Left ventricle myocardium inferior (tissue), 1 donor: ENCODE measurements around the gene TEAD2. TPM values are rescaled to one million over a fixed set of nuclear protein-coding genes. Genes with fewer than 3 reads are reported as not detected.
A peak's percentile ranks its signal among the peaks of the same experiment; 100 is the strongest.

Source experiments
- DNase-seq: peaks from one replicate; pipeline ENCODE4 v3.0.0-alpha.2; 2020
- H3K27ac ChIP-seq: fragments of 200-600 bp; replicated peaks from 2 replicates; pipeline ENCODE4 v1.8.0; 2021
- H3K27me3 ChIP-seq: fragments of 200-600 bp; 2 replicates; pipeline ENCODE4 v1.8.0; 2021; ENCODE audit warnings: low read depth
- H3K36me3 ChIP-seq: fragments of 200-600 bp; 2 replicates; pipeline ENCODE4 v1.8.0; 2021
- H3K4me1 ChIP-seq: fragments of 200-600 bp; 2 replicates; pipeline ENCODE4 v1.8.0; 2021
- H3K4me3 ChIP-seq: fragments of 200-600 bp; 2 replicates; pipeline ENCODE4 v1.8.0; 2021; ENCODE audit warnings: mild to moderate bottlenecking, moderate library complexity
- H3K9me3 ChIP-seq: fragments of 200-600 bp; replicated peaks from 2 replicates; pipeline ENCODE4 v1.8.0; 2021
- CTCF ChIP-seq: fragments of 200-600 bp; IDR thresholded peaks from 2 replicates; pipeline ENCODE4 v1.8.0; 2021; ENCODE audit warnings: antibody characterized with exemption, mild to moderate bottlenecking, borderline replicate concordance
- intact Hi-C: fragments of 100-400 bp; cut with micrococcal nuclease; formaldehyde crosslinking; loops from one replicate; pipeline ENCODE4 v1.11.0; 2022
- long read RNA-seq: library from polyadenylated mRNA; unstranded; transcript quantifications from one replicate; pipeline ENCODE4 v2.0.0, GENCODE V29; 2021
- total RNA-seq: library from RNA; stranded (reverse); fragmentation: NEBNext Ultra II Directional; extraction: Animal tissue kit (Norgen Biotek cat#: 25700); gene quantifications from one replicate; pipeline ENCODE4 v1.2.1, GENCODE V29; 2021
- donor health status: DM: no; HTN: yes; CAD: no; lungs with severe emphysema.

The TEAD2 gene
- 44.1 TPM for total RNA-seq
- long read RNA-seq, transcript TEAD2-201 (12 exons, 2,164 nt), result major isoform, 18 of 119 reads
- long read RNA-seq, transcript TEAD2-202 (11 exons, 2,440 nt), result minor isoform, 5 of 119 reads
- long read RNA-seq, partial matches to known transcripts, result 26 of 119 reads
- long read RNA-seq, other reads (novel, unspliced or antisense), result 67 of 119 reads

GRCh38 chr19:49362048-49362928 lies at the start of gene TEAD2:
Gene TEAD2, minus strand, starts transcription at chr19:49362416. Its CDS starts 2,341 bp downstream, at chr19:49360075.
- DNase-seq, result peak; percentile 86
- Histone ChIP-seq H3K27me3 (no peaks in the 10 kb centered on the region), H3K27ac (peak within 1 kb of the TSS; percentile 96), H3K9me3 (no peaks in the 10 kb centered on the region), H3K4me1 (peaks cover 31% of the 10 kb centered on the region), H3K4me3 (peak within 1 kb of the TSS; percentile 85), H3K36me3 (peaks cover 23% of the 10 kb centered on the region)
- intact Hi-C loops, result no loop called here
- no peak for TF ChIP-seq CTCF

- TF ChIP-seq CTCF, result no peak
- intact Hi-C loops, result no loop called here
- Histone ChIP-seq H3K27ac (no peak overlapping the region), H3K4me1 (no peaks in the 10 kb centered on the region), H3K9me3 (no peaks in the 10 kb centered on the region), H3K4me3 (no peak overlapping the region), H3K36me3 (no peaks in the 10 kb centered on the region), H3K27me3 (peaks cover 59% of the 10 kb centered on the region)
- no peak for DNase-seq
Observed at GRCh38 chr19:49411681-49412326, 49.6 kb upstream of the TEAD2 start.

- H3K9me3 ChIP-seq, result no peaks in the 10 kb centered on the region
- intact Hi-C loops, result no loop called here
- no peak for DNase-seq
- TF ChIP-seq CTCF, result no peak
- H3K4me1 ChIP-seq, result no peaks in the 10 kb centered on the region
- H3K27ac ChIP-seq, result no peak overlapping the region
- no peaks in the 10 kb centered on the region for H3K36me3 ChIP-seq
- peaks cover 51% of the 10 kb centered on the region for H3K27me3 ChIP-seq
- H3K4me3 ChIP-seq, result no peak overlapping the region
Observed at GRCh38 chr19:49409441-49410029, 47.3 kb upstream of the TEAD2 start.

GRCh38 chr19:49408816-49409440 lies 46.7 kb upstream of the TEAD2 start:
- Histone ChIP-seq H3K27ac (no peak overlapping the region), H3K4me3 (no peak overlapping the region), H3K4me1 (no peaks in the 10 kb centered on the region), H3K9me3 (no peaks in the 10 kb centered on the region), H3K36me3 (no peaks in the 10 kb centered on the region), H3K27me3 (peaks cover 45% of the 10 kb centered on the region)
- intact Hi-C loops, result no loop called here
- no peak for TF ChIP-seq CTCF
- DNase-seq, result no peak

- intact Hi-C loops, result no loop called here
- Histone ChIP-seq H3K36me3 (no peaks in the 10 kb centered on the region), H3K27ac (no peak overlapping the region), H3K4me1 (no peaks in the 10 kb centered on the region), H3K9me3 (no peaks in the 10 kb centered on the region), H3K4me3 (no peak overlapping the region), H3K27me3 (peaks cover 32% of the 10 kb centered on the region)
- TF ChIP-seq CTCF, result no peak
- no peak for DNase-seq
Observed at GRCh38 chr19:49407482-49408015, 45.3 kb upstream of the TEAD2 start.
